ENCODE results near the gene PDCD4. TPM values are rescaled to one million over a fixed set of nuclear protein-coding genes. Genes with fewer than 3 reads are reported as not detected.

Gene PDCD4
- polyA plus RNA-seq, 1 donor = 297 TPM

GRCh38 chr10:110868981-110869380 is 2.7 kb upstream of the PDCD4 start:
- no CpG with 5 or more reads among the region's 6 CpGs for WGBS (ENCODE audit: insufficient coverage, low lambda C conversion rate)

GRCh38 chr10:110870823-110871297 is 868 bp upstream of the PDCD4 start:
- no peak for DNase-seq
- peaks cover 24% of the 10 kb centered on the region for H3K4me1 ChIP-seq (ENCODE audit: control insufficient read depth, insufficient read depth, low read length)
- H3K4me3 ChIP-seq (ENCODE audit: low read length) = peak overlapping the region; percentile 94

More at GRCh38 chr10:110868981-110869380, 2.7 kb upstream of the PDCD4 start:
- no peaks in the 10 kb centered on the region for H3K9me3 ChIP-seq (ENCODE audit: control insufficient read depth, low read depth, low read length)
- DNase-seq = no peak
- no peaks in the 10 kb centered on the region for H3K36me3 ChIP-seq (ENCODE audit: control insufficient read depth, insufficient read depth, low read length)
- H3K27me3 ChIP-seq (ENCODE audit: control insufficient read depth, insufficient read depth, low read length) = no peaks in the 10 kb centered on the region
- peaks cover 35% of the 10 kb centered on the region for H3K4me1 ChIP-seq (ENCODE audit: control insufficient read depth, insufficient read depth, low read length)
- H3K4me3 ChIP-seq (ENCODE audit: low read length) = no peak overlapping the region
- no peak overlapping the region for H3K27ac ChIP-seq (ENCODE audit: low read length)

DNA sequence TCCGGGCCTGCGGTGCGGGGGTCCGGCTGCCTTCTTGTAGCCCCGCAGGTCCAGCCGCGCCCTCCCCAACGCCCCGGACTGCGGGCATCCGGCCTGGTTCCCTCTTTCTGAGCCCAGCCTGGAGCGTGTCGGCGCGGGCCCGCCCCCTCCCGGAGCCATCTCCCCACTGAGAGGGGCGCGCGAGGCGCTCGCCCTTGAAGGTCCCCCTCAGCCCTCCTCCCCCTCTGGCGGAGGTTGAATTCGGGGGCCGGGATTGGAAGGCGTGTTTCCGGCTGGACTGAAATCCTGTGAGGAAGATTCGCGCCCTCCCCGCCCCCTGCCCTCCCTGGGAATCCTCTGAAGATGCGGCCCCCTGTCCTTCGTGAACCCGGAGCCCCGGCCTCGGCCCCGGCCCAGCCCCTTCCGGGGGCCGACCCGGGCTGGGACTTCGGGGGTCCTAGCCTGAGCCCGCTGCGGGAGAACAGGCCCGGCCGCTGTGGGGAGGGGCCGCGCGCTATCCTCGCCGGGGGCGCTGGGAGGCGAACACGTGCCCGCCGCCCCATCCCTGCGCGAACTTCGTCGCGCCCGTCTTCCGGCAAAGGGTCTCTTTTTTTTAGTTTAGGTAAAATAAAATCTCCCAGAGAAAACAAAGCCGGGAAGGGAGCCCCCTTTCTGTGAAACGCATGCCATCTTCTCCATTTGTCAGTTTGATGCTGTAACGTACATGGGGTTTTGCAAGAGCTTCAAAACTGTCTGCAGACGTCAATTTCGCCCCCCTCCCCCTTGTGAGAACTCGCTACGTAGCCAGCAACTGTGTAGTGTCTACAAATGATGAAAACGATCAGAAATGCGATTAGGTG is 636 bp downstream of the PDCD4 start:
- H3K4me3 ChIP-seq (ENCODE audit: low read length) = peak overlapping the region; percentile 94
- peak; percentile 64 to 79 for DNase-seq
- H3K36me3 ChIP-seq (ENCODE audit: control insufficient read depth, insufficient read depth, low read length) = peaks cover 7% of the 10 kb centered on the region
- H3K27me3 ChIP-seq (ENCODE audit: control insufficient read depth, insufficient read depth, low read length) = no peaks in the 10 kb centered on the region
- no CpG with 5 or more reads among the region's 70 CpGs for whole genome bisulfite sequencing (ENCODE audit: insufficient coverage, low lambda C conversion rate)
- H3K9me3 ChIP-seq (ENCODE audit: control insufficient read depth, low read depth, low read length) = no peaks in the 10 kb centered on the region
- peaks cover 16% of the 10 kb centered on the region for H3K4me1 ChIP-seq (ENCODE audit: control insufficient read depth, insufficient read depth, low read length)
- peak overlapping the region; percentile 97 for H3K27ac ChIP-seq (ENCODE audit: low read length)

More at GRCh38 chr10:110870823-110871297, 868 bp upstream of the PDCD4 start:
- H3K9me3 ChIP-seq (ENCODE audit: control insufficient read depth, low read depth, low read length) = no peaks in the 10 kb centered on the region
- peak overlapping the region; percentile 97 for H3K27ac ChIP-seq (ENCODE audit: low read length)
- no CpG with 5 or more reads among the region's 13 CpGs for WGBS (ENCODE audit: insufficient coverage, low lambda C conversion rate)
- H3K36me3 ChIP-seq (ENCODE audit: control insufficient read depth, insufficient read depth, low read length) = peaks cover under 1% of the 10 kb centered on the region
- no peaks in the 10 kb centered on the region for H3K27me3 ChIP-seq (ENCODE audit: control insufficient read depth, insufficient read depth, low read length)

GRCh38 chr10:110872984-110873923 is 1.5 kb downstream of the PDCD4 start:
- Histone ChIP-seq H3K27ac (ENCODE audit: low read length) (peak overlapping the region; percentile 97), H3K36me3 (ENCODE audit: control insufficient read depth, insufficient read depth, low read length) (peaks cover 14% of the 10 kb centered on the region), H3K4me3 (ENCODE audit: low read length) (peak overlapping the region; percentile 94), H3K27me3 (ENCODE audit: control insufficient read depth, insufficient read depth, low read length) (no peaks in the 10 kb centered on the region), H3K9me3 (ENCODE audit: control insufficient read depth, low read depth, low read length) (no peaks in the 10 kb centered on the region), H3K4me1 (ENCODE audit: control insufficient read depth, insufficient read depth, low read length) (peaks cover 13% of the 10 kb centered on the region)
- peak in 1 of 2 donors; percentile 51 for DNase-seq
- 3% methylated on average over 8 of the region's 16 CpGs for WGBS (ENCODE audit: insufficient coverage, low lambda C conversion rate)

- no peaks in the 10 kb centered on the region for H3K27me3 ChIP-seq (ENCODE audit: control insufficient read depth, insufficient read depth, low read length)
Observed at GRCh38 chr10:110873951-110874350, 2.2 kb downstream of the PDCD4 start.

GRCh38 chr10:110876000-110876399 is 4.3 kb downstream of the PDCD4 start:
- Histone ChIP-seq H3K4me1 (ENCODE audit: control insufficient read depth, insufficient read depth, low read length) (peaks cover 7% of the 10 kb centered on the region), H3K27ac (ENCODE audit: low read length) (no peak overlapping the region), H3K4me3 (ENCODE audit: low read length) (no peak overlapping the region), H3K9me3 (ENCODE audit: control insufficient read depth, low read depth, low read length) (no peaks in the 10 kb centered on the region), H3K36me3 (ENCODE audit: control insufficient read depth, insufficient read depth, low read length) (peaks cover 33% of the 10 kb centered on the region), H3K27me3 (ENCODE audit: control insufficient read depth, insufficient read depth, low read length) (no peaks in the 10 kb centered on the region)
- no peak for DNase-seq
- WGBS (ENCODE audit: insufficient coverage, low lambda C conversion rate) = 80% methylated on average over 1 of the region's 2 CpGs

More at GRCh38 chr10:110873951-110874350, 2.2 kb downstream of the PDCD4 start:
- Histone ChIP-seq H3K4me3 (ENCODE audit: low read length) (peak overlapping the region; percentile 94), H3K9me3 (ENCODE audit: control insufficient read depth, low read depth, low read length) (no peaks in the 10 kb centered on the region), H3K27ac (ENCODE audit: low read length) (peak overlapping the region; percentile 97), H3K36me3 (ENCODE audit: control insufficient read depth, insufficient read depth, low read length) (peaks cover 21% of the 10 kb centered on the region), H3K4me1 (ENCODE audit: control insufficient read depth, insufficient read depth, low read length) (peaks cover 13% of the 10 kb centered on the region)
- 100% methylated on average over 1 of the region's 2 CpGs for WGBS (ENCODE audit: insufficient coverage, low lambda C conversion rate)
- no peak for DNase-seq

DNA sequence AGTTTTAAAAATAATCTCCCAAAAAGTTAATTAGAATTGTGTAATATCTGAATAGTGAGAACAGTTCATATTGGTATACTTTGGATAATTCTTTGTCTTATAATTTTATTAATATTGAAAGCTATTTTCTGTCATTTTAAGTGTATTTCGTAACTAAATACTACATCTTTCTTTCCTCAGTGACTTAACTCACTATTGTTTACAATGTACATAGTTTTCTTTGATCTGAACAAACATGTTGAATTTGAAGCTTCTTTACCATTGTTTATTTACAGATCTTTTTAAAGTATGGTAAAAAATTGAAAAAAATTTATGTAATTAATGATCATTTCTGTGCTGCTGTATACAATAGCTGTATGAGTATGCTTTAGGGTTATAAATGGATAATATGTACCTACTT is 5.1 kb downstream of the PDCD4 start:
- H3K27ac ChIP-seq (ENCODE audit: low read length) = no peak overlapping the region
- DNase-seq = no peak
- WGBS (ENCODE audit: insufficient coverage, low lambda C conversion rate) = 75% methylated on average over 1 of the region's 1 CpG
- H3K9me3 ChIP-seq (ENCODE audit: control insufficient read depth, low read depth, low read length) = no peaks in the 10 kb centered on the region
- H3K27me3 ChIP-seq (ENCODE audit: control insufficient read depth, insufficient read depth, low read length) = no peaks in the 10 kb centered on the region
- peaks cover 37% of the 10 kb centered on the region for H3K36me3 ChIP-seq (ENCODE audit: control insufficient read depth, insufficient read depth, low read length)
- no peak overlapping the region for H3K4me3 ChIP-seq (ENCODE audit: low read length)
- H3K4me1 ChIP-seq (ENCODE audit: control insufficient read depth, insufficient read depth, low read length) = peaks cover 5% of the 10 kb centered on the region

GRCh38 chr10:110880012-110880411 is 8.3 kb downstream of the PDCD4 start:
- H3K36me3 ChIP-seq (ENCODE audit: control insufficient read depth, insufficient read depth, low read length) = peaks cover 60% of the 10 kb centered on the region
- no CpG with 5 or more reads among the region's 3 CpGs for WGBS (ENCODE audit: insufficient coverage, low lambda C conversion rate)
- no peaks in the 10 kb centered on the region for H3K27me3 ChIP-seq (ENCODE audit: control insufficient read depth, insufficient read depth, low read length)
- H3K4me3 ChIP-seq (ENCODE audit: low read length) = no peak overlapping the region
- DNase-seq = no peak
- H3K4me1 ChIP-seq (ENCODE audit: control insufficient read depth, insufficient read depth, low read length) = no peaks in the 10 kb centered on the region
- no peaks in the 10 kb centered on the region for H3K9me3 ChIP-seq (ENCODE audit: control insufficient read depth, low read depth, low read length)
- H3K27ac ChIP-seq (ENCODE audit: low read length) = no peak overlapping the region

GRCh38 chr10:110881247-110881646 is 9.5 kb downstream of the PDCD4 start:
- no peak overlapping the region for H3K4me3 ChIP-seq (ENCODE audit: low read length)
- DNase-seq = no peak
- no peaks in the 10 kb centered on the region for H3K4me1 ChIP-seq (ENCODE audit: control insufficient read depth, insufficient read depth, low read length)
- peaks cover 61% of the 10 kb centered on the region for H3K36me3 ChIP-seq (ENCODE audit: control insufficient read depth, insufficient read depth, low read length)
- H3K27me3 ChIP-seq (ENCODE audit: control insufficient read depth, insufficient read depth, low read length) = no peaks in the 10 kb centered on the region
- 97% methylated on average over 9 of the region's 9 CpGs for WGBS (ENCODE audit: insufficient coverage, low lambda C conversion rate)
- H3K27ac ChIP-seq (ENCODE audit: low read length) = no peak overlapping the region
- no peaks in the 10 kb centered on the region for H3K9me3 ChIP-seq (ENCODE audit: control insufficient read depth, low read depth, low read length)

- H3K4me3 ChIP-seq (ENCODE audit: low read length) = no peak overlapping the region
- no peak for DNase-seq
- peaks cover 65% of the 10 kb centered on the region for H3K36me3 ChIP-seq (ENCODE audit: control insufficient read depth, insufficient read depth, low read length)
- H3K27me3 ChIP-seq (ENCODE audit: control insufficient read depth, insufficient read depth, low read length) = no peaks in the 10 kb centered on the region
- no peaks in the 10 kb centered on the region for H3K9me3 ChIP-seq (ENCODE audit: control insufficient read depth, low read depth, low read length)
- no peak overlapping the region for H3K27ac ChIP-seq (ENCODE audit: low read length)
- 78% methylated on average over 4 of the region's 4 CpGs for WGBS (ENCODE audit: insufficient coverage, low lambda C conversion rate)
- no peaks in the 10 kb centered on the region for H3K4me1 ChIP-seq (ENCODE audit: control insufficient read depth, insufficient read depth, low read length)
Observed at GRCh38 chr10:110881905-110882304, 10.2 kb downstream of the PDCD4 start.

All from large intestine (tissue), 3 donors.